Stimulated activated CD4-positive, alpha-beta T cell treated with anti-CD3 and anti-CD28 coated beads, Interleukin-4, amount 100 ng/mL, for 4 hours (primary cell): Measurements from ENCODE around the gene ZNF512B.
"Not testable (repeated sequence)": the region's sequence is repeated elsewhere in the genome, so short reads cannot be mapped to it uniquely, and the experiment has no call there.

Experiments
- DNase-seq, 2 experiments: peaks; one replicate each; pipeline ENCODE4 v3.0.0-alpha.2; 2020

ZNF512B gene, protein sequence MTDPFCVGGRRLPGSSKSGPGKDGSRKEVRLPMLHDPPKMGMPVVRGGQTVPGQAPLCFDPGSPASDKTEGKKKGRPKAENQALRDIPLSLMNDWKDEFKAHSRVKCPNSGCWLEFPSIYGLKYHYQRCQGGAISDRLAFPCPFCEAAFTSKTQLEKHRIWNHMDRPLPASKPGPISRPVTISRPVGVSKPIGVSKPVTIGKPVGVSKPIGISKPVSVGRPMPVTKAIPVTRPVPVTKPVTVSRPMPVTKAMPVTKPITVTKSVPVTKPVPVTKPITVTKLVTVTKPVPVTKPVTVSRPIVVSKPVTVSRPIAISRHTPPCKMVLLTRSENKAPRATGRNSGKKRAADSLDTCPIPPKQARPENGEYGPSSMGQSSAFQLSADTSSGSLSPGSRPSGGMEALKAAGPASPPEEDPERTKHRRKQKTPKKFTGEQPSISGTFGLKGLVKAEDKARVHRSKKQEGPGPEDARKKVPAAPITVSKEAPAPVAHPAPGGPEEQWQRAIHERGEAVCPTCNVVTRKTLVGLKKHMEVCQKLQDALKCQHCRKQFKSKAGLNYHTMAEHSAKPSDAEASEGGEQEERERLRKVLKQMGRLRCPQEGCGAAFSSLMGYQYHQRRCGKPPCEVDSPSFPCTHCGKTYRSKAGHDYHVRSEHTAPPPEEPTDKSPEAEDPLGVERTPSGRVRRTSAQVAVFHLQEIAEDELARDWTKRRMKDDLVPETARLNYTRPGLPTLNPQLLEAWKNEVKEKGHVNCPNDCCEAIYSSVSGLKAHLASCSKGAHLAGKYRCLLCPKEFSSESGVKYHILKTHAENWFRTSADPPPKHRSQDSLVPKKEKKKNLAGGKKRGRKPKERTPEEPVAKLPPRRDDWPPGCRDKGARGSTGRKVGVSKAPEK

DNA sequence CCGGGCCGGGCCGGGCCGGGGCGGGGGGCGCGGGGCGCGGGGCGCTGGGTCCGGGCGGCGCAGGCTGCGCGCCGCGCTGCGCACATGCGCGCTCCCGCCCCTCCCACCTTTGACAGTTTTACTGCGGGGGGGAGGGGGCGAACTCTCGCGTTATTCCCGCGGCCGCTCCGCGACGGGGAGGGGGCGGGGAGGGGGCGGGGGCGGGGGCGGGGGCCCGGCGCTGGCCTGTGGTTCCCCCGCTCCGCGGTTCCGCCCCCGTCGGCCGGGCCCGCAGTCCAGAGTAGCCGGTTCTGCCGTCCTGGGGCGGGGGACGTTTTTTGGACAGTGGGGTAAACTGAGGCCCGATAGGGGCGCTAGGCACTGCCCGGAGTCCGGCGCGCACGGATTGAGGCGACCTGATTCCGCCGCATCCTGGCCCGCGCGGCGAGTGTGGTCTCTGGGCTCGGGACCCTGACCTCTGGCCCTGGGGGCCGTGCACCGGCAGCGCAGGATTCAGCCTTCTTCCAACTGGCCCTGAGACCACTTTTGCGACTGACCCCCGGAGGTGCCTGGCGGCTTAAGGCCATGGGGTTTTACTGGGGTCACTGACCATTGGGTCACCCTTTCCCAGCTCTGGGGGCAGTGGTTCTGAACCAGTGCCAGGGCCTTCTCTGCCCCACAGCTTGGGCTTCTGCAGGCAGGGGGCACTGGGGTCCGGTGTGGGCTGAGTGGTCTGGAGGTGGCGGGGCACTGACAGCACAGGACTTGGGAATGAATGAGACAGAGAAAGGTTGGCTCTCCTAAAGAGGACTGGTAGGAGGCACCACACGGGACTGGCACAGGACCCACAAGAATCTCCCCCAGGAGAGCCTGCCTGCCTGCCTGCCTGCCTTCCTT lies at the start of gene ZNF512B:
TSS of gene ZNF512B (minus strand) at position 93 of the 876 bp plus-strand sequence. CDS start 1,980 bp downstream, outside the sequence.
- DNase-seq, result peak; percentile 51 to 65

- no peak for DNase-seq
Observed at GRCh38 chr20:64015635-64016034, 45.9 kb upstream of the ZNF512B start.

GRCh38 chr20:64012385-64013154 lies 42.8 kb upstream of the ZNF512B start:
- DNase-seq, result not testable (repeated sequence)

DNA sequence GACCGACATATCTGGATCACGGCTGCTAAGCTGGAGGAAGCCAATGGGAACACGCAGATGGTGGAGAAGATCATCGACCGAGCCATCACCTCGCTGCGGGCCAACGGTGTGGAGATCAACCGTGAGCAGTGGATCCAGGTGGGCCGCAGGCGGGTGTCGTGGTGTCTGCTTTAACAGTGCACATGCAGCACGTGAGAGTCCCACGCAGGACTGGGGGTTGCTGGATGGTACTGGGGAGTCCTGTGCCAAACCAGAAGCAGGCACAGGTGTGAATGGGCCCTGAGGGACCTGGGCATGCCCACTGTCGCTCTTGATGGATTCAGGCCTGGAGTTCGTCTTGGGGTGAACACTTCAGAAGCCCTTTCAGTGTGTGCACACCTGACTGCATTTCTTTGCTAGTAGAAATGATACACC lies 41.6 kb upstream of the ZNF512B start:
- DNase-seq, result no peak

- no peak for DNase-seq
Observed at GRCh38 chr20:64010711-64011237, 41.0 kb upstream of the ZNF512B start.

DNA sequence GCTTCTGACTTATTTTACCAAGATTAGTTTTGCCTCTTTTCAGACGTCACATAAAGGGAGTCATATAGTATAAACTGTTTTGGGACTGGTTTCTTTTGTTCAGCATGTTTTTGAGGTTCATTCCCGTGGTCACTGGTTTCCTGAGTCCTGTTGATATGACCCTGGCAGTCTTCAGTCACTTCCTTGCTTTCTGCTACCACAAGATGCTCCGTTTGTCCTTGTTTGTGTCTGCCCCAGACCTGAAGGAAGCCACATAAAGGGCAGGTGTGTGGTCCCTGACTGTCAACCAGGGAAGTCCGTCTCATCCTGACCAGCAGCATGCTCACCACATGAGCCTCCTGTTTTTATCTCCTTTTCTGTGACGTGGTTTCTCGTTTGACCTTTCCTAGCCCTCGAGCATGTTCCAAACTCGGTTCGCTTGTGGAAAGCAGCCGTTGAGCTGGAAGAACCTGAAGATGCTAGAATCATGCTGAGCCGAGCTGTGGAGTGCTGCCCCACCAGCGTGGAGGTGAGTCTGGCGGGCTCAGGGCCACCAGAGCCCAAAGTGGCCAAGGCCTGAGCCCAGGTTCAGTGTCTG lies 40.2 kb upstream of the ZNF512B start:
- DNase-seq, result no peak

GRCh38 chr20:64006902-64007301 lies 37.2 kb upstream of the ZNF512B start:
- DNase-seq, result no peak

DNA sequence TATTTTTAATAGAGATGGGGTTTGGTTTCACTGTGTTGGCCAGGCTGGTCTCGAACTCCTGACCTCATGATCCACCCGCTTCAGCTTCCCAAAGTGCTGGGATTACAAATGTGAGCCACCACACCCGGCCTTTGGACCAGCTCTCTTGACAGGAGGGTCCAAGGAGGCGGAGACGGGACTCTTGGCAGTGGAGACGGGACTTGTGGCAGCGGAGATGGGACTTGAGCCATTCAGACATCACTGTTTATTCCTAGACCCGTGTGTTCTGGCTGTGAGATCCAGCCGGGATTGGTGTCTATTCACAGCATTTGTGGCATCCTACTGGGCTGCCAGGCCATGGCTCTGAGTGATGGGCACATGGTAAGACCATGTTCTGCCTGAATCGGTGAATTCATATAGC lies 36.8 kb upstream of the ZNF512B start:
- no peak for DNase-seq

DNA sequence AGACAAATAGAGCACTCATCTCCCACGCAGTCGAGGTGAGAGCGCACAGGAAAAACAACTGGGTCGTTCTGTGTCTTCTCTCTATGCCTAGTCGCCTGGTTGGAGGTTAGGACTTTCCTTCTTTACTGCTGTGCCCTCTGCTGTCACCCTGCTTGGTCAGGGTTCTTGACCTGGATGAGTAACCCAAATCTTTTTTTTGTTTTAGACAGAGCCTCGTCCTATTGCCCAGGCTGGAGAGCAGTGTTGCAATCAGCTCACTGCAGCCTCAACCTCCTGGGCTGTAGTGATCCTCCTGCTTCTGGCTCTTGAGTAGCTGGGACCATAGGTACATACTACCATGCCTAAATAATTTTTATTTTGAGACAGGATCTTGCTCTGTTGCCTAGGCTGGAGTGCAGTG lies 35.7 kb upstream of the ZNF512B start:
- DNase-seq, result no peak

- no peak for DNase-seq
Observed at GRCh38 chr20:64003960-64004725, 34.4 kb upstream of the ZNF512B start.

DNA sequence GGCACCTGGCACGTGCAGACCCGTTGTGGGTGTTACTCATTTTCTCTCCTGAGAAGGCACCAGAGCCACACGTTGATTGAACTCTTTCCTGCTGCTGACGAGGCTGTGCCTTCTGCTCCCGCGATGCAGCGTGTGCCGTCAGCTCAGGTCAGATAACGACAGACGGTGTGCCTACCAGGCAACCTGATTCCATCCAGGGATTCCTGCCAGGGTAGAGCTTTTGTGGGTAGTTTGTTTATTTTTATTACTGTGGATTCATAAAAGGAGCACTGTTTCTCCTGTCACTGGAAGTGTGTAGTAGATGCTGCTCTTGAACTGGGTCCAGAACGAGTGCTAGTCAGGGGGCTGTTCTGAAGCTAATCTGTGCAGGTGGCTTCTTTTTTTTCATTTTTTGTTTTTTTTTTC lies 31.9 kb upstream of the ZNF512B start:
- DNase-seq, result no peak

- no peak for DNase-seq
Observed at GRCh38 chr20:64000906-64001305, 31.2 kb upstream of the ZNF512B start.

- no peak for DNase-seq
Observed at GRCh38 chr20:63982937-63983336, 13.2 kb upstream of the ZNF512B start.

DNA sequence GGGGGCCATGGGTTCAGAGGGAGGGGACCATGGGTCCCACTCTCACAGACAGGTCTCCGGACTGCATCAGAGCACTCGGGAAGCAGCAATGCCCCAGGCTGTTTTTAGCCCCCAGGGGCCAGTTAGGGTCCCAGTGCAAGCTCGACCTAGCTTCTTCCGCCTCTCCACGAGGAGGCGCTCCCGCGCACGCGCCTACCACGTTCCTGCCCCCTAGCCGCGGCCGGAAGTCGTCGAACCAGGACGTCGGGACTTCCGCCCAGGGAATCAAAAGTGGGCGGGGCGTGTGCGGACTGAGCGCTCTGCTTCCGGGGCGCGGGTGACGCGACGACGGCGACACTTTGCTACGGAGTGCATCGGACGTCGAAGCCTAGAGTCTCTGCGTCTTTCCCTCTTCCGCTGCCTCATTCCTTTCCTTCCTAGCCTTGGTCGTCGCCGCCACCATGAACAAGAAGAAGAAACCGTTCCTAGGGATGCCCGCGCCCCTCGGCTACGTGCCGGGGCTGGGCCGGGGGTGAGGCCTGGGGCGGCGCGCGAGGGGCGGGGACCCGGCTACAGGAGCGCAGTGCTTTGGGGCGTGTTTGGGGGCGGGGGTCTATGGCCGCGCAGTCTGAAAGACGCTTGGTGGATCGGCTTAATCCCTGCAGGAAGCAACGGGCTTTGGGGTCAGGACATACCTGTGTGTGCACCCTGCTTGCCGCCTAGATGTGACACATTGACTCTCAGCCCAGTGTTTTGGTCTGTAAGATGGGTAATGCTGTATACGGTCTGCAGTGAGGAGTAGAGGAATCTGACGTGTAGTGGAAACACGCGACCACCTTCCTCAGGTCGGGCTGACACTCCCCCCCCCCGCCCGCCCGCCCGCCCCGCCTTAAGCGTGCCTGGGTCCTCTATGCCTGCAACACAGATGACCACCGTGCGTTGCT lies 11.3 kb upstream of the ZNF512B start, which contains the start of gene PRPF6:
TSS of gene PRPF6 (plus strand) at position 327 of the 923 bp plus-strand sequence. CDS start at position 441, 114 bp downstream.
- DNase-seq, result peak; percentile 93 to 96

GRCh38 chr20:63980317-63980805 lies 10.6 kb upstream of the ZNF512B start:
- peak in 1 of 2 experiments; percentile 35 for DNase-seq

DNA sequence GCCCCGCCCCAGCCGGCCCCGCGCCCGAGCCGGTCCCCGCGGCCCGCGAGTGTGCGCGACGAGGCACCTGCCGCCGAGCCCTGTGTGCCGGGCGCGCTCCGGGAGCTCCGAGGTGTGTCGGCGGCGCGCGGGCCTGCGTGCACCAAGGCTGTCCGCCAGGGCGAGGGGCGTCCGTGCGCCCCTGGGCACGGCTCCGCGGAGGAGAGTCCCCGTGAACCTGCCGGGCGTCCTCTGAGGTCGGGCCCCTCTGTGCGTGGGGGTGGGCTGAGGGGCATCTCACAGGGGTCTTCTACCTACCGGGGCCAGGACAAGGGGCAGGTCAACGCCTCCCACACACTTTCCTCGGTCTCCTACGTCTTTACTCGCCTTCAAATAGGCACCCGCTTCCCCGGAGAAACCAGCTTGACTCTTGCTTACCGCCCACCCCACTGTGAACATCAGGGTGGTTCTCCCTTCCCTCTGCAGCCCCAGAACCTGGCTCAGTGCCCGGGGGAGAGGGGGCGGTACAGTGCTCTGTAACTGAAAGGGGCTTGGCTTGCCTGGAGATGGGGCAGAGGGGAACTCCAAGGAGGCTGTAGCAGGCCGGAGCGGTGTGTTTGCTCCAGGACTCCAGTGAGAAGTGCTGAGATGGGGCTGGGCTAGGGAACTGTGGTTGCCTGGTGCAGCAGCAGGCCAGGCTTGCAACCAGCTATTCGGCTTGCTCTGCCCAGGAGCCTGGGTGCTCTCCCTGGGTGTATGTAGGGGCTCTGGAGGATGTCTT lies 10.0 kb upstream of the ZNF512B start, which contains the start of gene SAMD10:
TSS of gene SAMD10 (minus strand) at position 86 of the 760 bp plus-strand sequence. CDS start 175 bp downstream, outside the sequence.
- DNase-seq, result peak; percentile 84 to 87

GRCh38 chr20:63979229-63979556 lies 9.5 kb upstream of the ZNF512B start:
- DNase-seq, result no peak
